IMR-90 (cell line): ENCODE results near the gene PSMA7. TPM values are rescaled to one million over a fixed set of nuclear protein-coding genes. Genes with fewer than 3 reads are reported as not detected.

Experiments used
- ATAC-seq: fragments of 200-7000 bp; cut with Tn5 transposase; 2 replicates; pipeline ENCODE4 v1.9.1; 2020; ENCODE audit warnings: low read depth, mild to moderate bottlenecking, moderate library complexity
- BruUV-seq: library from RNA; stranded (reverse); fragments of 400-500 nt; replicated peaks from 2 replicates; lab custom pipeline; 2021; lab: Mats Ljungman, UMichigan
- CTCF ChIA-PET: fragments of 300-600 bp; formaldehyde crosslinking; extraction: SDS; loops from one replicate; lab custom pipeline; 2021; ENCODE audit warnings: antibody characterized with exemption; lab: Yijun Ruan, JAX
- POLR2A ChIA-PET: fragments of 300-600 bp; sonication (Branson Sonifier 250); formaldehyde crosslinking; loops from one replicate; lab custom pipeline; 2022; ENCODE audit warnings: antibody characterized with exemption; ENCODE audit not compliant: unreplicated experiment; lab: Charles Lee
- DNase-seq: peaks from one replicate; pipeline ENCODE4 v3.0.0; 2013
- H2AFZ ChIP-seq: replicated peaks from 2 replicates; pipeline ENCODE3; 2013; ENCODE audit warnings: low read length, mild to moderate bottlenecking; ENCODE audit not compliant: poor library complexity
- H2AK5ac ChIP-seq: 2 replicates; pipeline ENCODE4 v1.6.1; 2013; ENCODE audit warnings: low read depth, low read length, inconsistent platforms
- H2AK9ac ChIP-seq: replicated peaks from 2 replicates; pipeline ENCODE3; 2013; ENCODE audit warnings: mild to moderate bottlenecking, low read depth, low read length, moderate library complexity; ENCODE audit not compliant: poor library complexity
- H2BK120ac ChIP-seq: 2 replicates; pipeline ENCODE4 v1.6.1; 2013; ENCODE audit warnings: low read depth, low read length, inconsistent platforms
- H2BK15ac ChIP-seq: 3 replicates; pipeline ENCODE4 v1.6.1; 2013; ENCODE audit warnings: low read depth, low read length, inconsistent platforms
- H2BK20ac ChIP-seq: 2 replicates; pipeline ENCODE4 v1.6.1; 2013; ENCODE audit warnings: low read depth, mild to moderate bottlenecking, inconsistent platforms, low read length, moderate library complexity
- H2BK5ac ChIP-seq: 2 replicates; pipeline ENCODE4 v1.6.1; 2013; ENCODE audit warnings: mild to moderate bottlenecking, low read depth, low read length, inconsistent platforms; ENCODE audit not compliant: poor library complexity, severe bottlenecking
- H3K14ac ChIP-seq: replicated peaks from 2 replicates; pipeline ENCODE4 v1.6.1; 2013; ENCODE audit warnings: low read depth, low read length, inconsistent platforms
- H3K18ac ChIP-seq: 2 replicates; pipeline ENCODE4 v1.6.1; 2013; ENCODE audit warnings: low read depth, low read length, control low read depth
- H3K23ac ChIP-seq: 2 replicates; pipeline ENCODE4 v1.6.1; 2013; ENCODE audit warnings: low read depth, low read length, inconsistent platforms
- H3K27ac ChIP-seq: 2 replicates; pipeline ENCODE4 v1.5.1; 2013; ENCODE audit warnings: mild to moderate bottlenecking, control low read depth, low read length; ENCODE audit not compliant: insufficient read depth
- H3K27me3 ChIP-seq: 2 replicates; pipeline ENCODE4 v1.6.1; 2013; ENCODE audit warnings: low read length; ENCODE audit not compliant: control insufficient read depth, insufficient read depth
- H3K36me3 ChIP-seq: 2 replicates; pipeline ENCODE4 v1.6.1; 2013; ENCODE audit warnings: low read length, mixed read lengths; ENCODE audit not compliant: control insufficient read depth, insufficient read depth
- H3K4ac ChIP-seq: 2 replicates; pipeline ENCODE4 v1.6.1; 2013; ENCODE audit warnings: low read depth, low read length, inconsistent platforms
- H3K4me1 ChIP-seq: 2 replicates; pipeline ENCODE4 v1.6.1; 2013; ENCODE audit warnings: low read length, mixed read lengths; ENCODE audit not compliant: control insufficient read depth, insufficient read depth
- H3K4me2 ChIP-seq: 2 replicates; pipeline ENCODE4 v1.6.1; 2013; ENCODE audit warnings: low read depth, mild to moderate bottlenecking, control low read depth, low read length, moderate library complexity
- H3K4me3 ChIP-seq: 2 replicates; pipeline ENCODE4 v1.5.1; 2013; ENCODE audit warnings: low read depth, mild to moderate bottlenecking, control low read depth, low read length, moderate library complexity; ENCODE audit not compliant: insufficient read depth
- H3K56ac ChIP-seq: 2 replicates; pipeline ENCODE4 v1.6.1; 2013; ENCODE audit warnings: low read length, inconsistent platforms; ENCODE audit not compliant: insufficient read depth; ENCODE audit errors: extremely low read depth
- H3K79me1 ChIP-seq, 2 experiments: 2 replicates each; pipeline ENCODE4 v1.6.1; 2013; ENCODE audit warnings: low read length in 2 of 2, inconsistent platforms in 1 of 2, low read depth in 1 of 2
- H3K9ac ChIP-seq: 2 replicates; pipeline ENCODE4 v1.6.1; 2013; ENCODE audit warnings: low read depth, low read length, control low read depth
- H3K9me1 ChIP-seq: 2 replicates; pipeline ENCODE4 v1.6.1; 2013; ENCODE audit warnings: low read length, inconsistent platforms; ENCODE audit not compliant: insufficient read depth
- H3K9me3 ChIP-seq: 2 replicates; pipeline ENCODE4 v1.6.1; 2013; ENCODE audit warnings: low read length; ENCODE audit not compliant: control insufficient read depth, insufficient read depth
- H4K20me1 ChIP-seq: 2 replicates; pipeline ENCODE4 v1.6.1; 2013; ENCODE audit warnings: low read length, inconsistent platforms; ENCODE audit not compliant: insufficient read depth
- H4K5ac ChIP-seq: 2 replicates; pipeline ENCODE4 v1.6.1; 2013; ENCODE audit warnings: mild to moderate bottlenecking, low read depth, low read length, control low read depth
- H4K8ac ChIP-seq, 2 experiments: 2 replicates each; pipeline ENCODE4 v1.6.1; 2013; ENCODE audit warnings: low read depth in 2 of 2, low read length in 2 of 2, control low read depth in 1 of 2, inconsistent platforms in 1 of 2
- H4K91ac ChIP-seq: 2 replicates; pipeline ENCODE4 v1.6.1; 2013; ENCODE audit warnings: low read depth, low read length, inconsistent platforms; ENCODE audit not compliant: insufficient read depth
- BHLHE40 ChIP-seq: fragments of 150-350 bp; IDR thresholded peaks from 2 replicates; pipeline ENCODE4 v1.6.1; 2016; ENCODE audit warnings: mild to moderate bottlenecking, low read depth, low read length
- CEBPB ChIP-seq: IDR thresholded peaks from 2 replicates; pipeline ENCODE4 v1.6.1; 2012; ENCODE audit warnings: low read depth, low read length, improper control_type of control experiment
- CHD1 ChIP-seq: IDR thresholded peaks from 2 replicates; pipeline ENCODE4 v1.6.1; 2012; ENCODE audit warnings: low read depth, low read length, improper control_type of control experiment
- FOS ChIP-seq: fragments of 150-350 bp; IDR thresholded peaks from 2 replicates; pipeline ENCODE4 v1.6.1; 2016; ENCODE audit warnings: low read depth, low read length
- MAFK ChIP-seq: IDR thresholded peaks from 2 replicates; pipeline ENCODE4 v1.6.1; 2012; ENCODE audit warnings: low read depth, low read length, improper control_type of control experiment
- MAZ ChIP-seq: IDR thresholded peaks from 2 replicates; pipeline ENCODE4 v1.6.1; 2012; ENCODE audit warnings: low read depth, mild to moderate bottlenecking, low read length, improper control_type of control experiment, moderate library complexity, borderline replicate concordance
- NFE2L2 ChIP-seq: fragments of 150-350 bp; IDR thresholded peaks from 2 replicates; pipeline ENCODE4 v1.6.1; 2016; ENCODE audit warnings: low read depth, mild to moderate bottlenecking, low read length
- POLR2A ChIP-seq: IDR thresholded peaks from 2 replicates; pipeline ENCODE4 v1.6.1; 2012; ENCODE audit warnings: mild to moderate bottlenecking, low read depth, low read length
- RAD21 ChIP-seq: IDR thresholded peaks from 2 replicates; pipeline ENCODE4 v1.6.1; 2012; ENCODE audit warnings: low read length, improper control_type of control experiment
- RCOR1 ChIP-seq: IDR thresholded peaks from 2 replicates; pipeline ENCODE4 v1.6.1; 2012; ENCODE audit warnings: mild to moderate bottlenecking, low read length, improper control_type of control experiment; ENCODE audit not compliant: insufficient replicate concordance
- RFX5 ChIP-seq: IDR thresholded peaks from 2 replicates; pipeline ENCODE4 v1.8.0; 2012; ENCODE audit warnings: low read depth, mild to moderate bottlenecking, low read length, moderate library complexity
- SMC3 ChIP-seq: fragments of 150-350 bp; IDR thresholded peaks from 2 replicates; pipeline ENCODE4 v1.6.1; 2016; ENCODE audit warnings: low read depth, mild to moderate bottlenecking, antibody characterized with exemption, low read length, moderate library complexity
- WGBS, 2 experiments: methylation state at CpG; one replicate each; pipeline versions ENCODE4 v1.1.5 to v1.1.7; 2013; ENCODE audit warnings: missing lambda C conversion rate in 2 of 2; ENCODE audit not compliant: insufficient read length in 1 of 2; ENCODE audit errors: extremely low coverage in 2 of 2; 5-methylcytosine and 5-hydroxymethylcytosine counted together
- dilution Hi-C: fragments of 300-500 bp; cut with HindIII; formaldehyde crosslinking; loops from one replicate; pipeline ENCODE4 v1.14.3; 2018; ENCODE audit warnings: low sequenced_read_pairs; ENCODE audit not compliant: unreplicated experiment
- in situ Hi-C: fragments of 300-500 bp; cut with MboI; formaldehyde crosslinking; loops from 3 replicates; pipeline ENCODE4 v1.14.3; 2019; ENCODE audit warnings: low sequenced_read_pairs, inconsistent platforms, mixed read lengths
- intact Hi-C: fragments of 100-400 bp; cut with micrococcal nuclease; formaldehyde crosslinking; loops from 2 replicates; pipeline ENCODE4 v1.10.0; 2022
- polyA plus RNA-seq, 3 experiments: library from polyadenylated mRNA; depleted of rRNA; stranded (reverse); fragments of >200 nt; gene quantifications; 2 replicates each; pipeline ENCODE4 v1.2.3, GENCODE V29; 2012; ENCODE audit warnings: low replicate concordance in 1 of 3
- total RNA-seq: library from RNA; depleted of rRNA; stranded (reverse); fragments of >200 nt; gene quantifications from 2 replicates; pipeline ENCODE4 v1.2.3, GENCODE V29; 2012
- TF ChIP-seq, protein P1 (sequence below): fragments of 150-350 bp; IDR thresholded peaks from 2 replicates; pipeline ENCODE4 v1.6.1; 2017; ENCODE audit warnings: mild to moderate bottlenecking, antibody characterized with exemption, low read length, low read depth
- TF ChIP-seq, protein P2 (sequence below): conservative IDR thresholded peaks from 2 replicates; pipeline ENCODE4 v1.5.1; 2012; ENCODE audit warnings: mild to moderate bottlenecking, low read depth, low read length, improper control_type of control experiment
- TF ChIP-seq, protein P3 (sequence below): fragments of 150-350 bp; IDR thresholded peaks from 2 replicates; pipeline ENCODE4 v1.6.1; 2016; ENCODE audit warnings: low read depth, mild to moderate bottlenecking, low read length, moderate library complexity, borderline replicate concordance

The PSMA7 gene
- total and polyA plus RNA-seq, 2 of the 4 experiments (the other 2 are of a cell fraction), result 417 to 458 TPM

DNA sequence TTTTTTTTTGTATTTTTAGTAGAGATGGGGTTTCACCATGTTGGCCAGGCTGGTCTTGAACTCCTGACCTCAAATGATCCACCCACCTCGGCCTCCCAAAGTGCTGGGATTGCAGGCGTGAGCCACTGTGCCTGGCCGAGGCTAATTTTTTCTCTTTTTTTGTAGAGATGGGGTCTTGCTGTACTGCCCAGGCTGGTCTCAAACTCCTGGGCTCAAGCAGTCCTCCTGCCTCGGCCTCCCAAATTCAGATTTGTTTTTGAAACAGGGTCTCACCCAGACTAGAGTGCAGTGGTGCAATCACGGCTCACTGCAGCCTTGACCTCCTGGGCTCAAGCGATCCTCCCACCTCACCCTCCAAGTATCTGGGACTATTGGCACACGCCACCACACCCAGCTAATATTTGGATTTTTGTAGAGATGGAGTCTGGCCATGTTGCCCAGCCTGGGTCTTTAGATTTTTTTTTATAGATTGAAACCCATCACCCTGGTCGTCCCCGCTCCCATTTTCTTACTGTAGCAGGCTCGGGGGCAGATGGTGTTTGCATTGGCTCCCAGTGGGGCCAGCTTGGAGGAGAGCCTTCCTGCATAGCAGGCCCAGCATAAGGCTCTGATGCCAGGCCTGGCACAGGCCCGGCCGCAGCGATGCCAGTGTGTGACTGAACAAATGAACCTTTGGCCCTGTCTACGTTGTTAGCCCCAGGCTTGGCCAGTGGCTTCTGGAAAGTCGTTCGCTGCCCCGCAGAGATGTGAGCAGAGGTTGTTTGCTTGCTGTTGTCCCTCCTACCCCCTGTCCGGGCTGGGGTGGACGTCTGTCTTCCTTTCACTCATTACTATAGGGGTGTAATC is 35.3 kb upstream of the PSMA7 start:
- Histone ChIP-seq H2BK5ac (no peak overlapping the region), H2AFZ (no peak overlapping the region), H3K4ac (no peak overlapping the region), H2AK5ac (no peak overlapping the region), H3K79me1 (peaks cover 5 to 6% of the 10 kb centered on the region in 2 experiments), H2AK9ac (no peak overlapping the region), H4K5ac (no peak overlapping the region), H2BK120ac (no peak overlapping the region), H2BK15ac (no peak overlapping the region), H3K23ac (no peak overlapping the region), H3K4me3 (no peak overlapping the region), H4K20me1 (no peaks in the 10 kb centered on the region), H3K4me2 (no peak overlapping the region), H4K8ac (no peak overlapping the region), H3K4me1 (peaks cover 1% of the 10 kb centered on the region; the same call in 1 of the 2 replicates), H3K18ac (no peak overlapping the region), H4K91ac (no peak overlapping the region), H3K9me3 (no peaks in the 10 kb centered on the region), H3K36me3 (peaks cover 27% of the 10 kb centered on the region), H2BK20ac (no peak overlapping the region), H3K27me3 (no peaks in the 10 kb centered on the region), H3K9me1 (0 out of 2 replicates have a peak, but pooled peaks cover 2% of the 10 kb centered on the region), H3K27ac (no peak overlapping the region), H3K14ac (no peak overlapping the region), H3K9ac (no peak overlapping the region), H3K56ac (no peak overlapping the region)
- ATAC-seq (no peak), DNase-seq (no peak)
- ChIA-PET POLR2A (no interaction called here), CTCF (no interaction called here)
- no TSS peak for BruUV-seq
- dilution Hi-C loops (no loop called here), intact Hi-C loops (no loop called here), in situ Hi-C loops (no loop called here)
- 95% methylated on average over 10 of the region's 19 CpGs; no CpG with 5 or more reads in 1 of the 2 experiments for WGBS, 2 experiments
- TF ChIP-seq CHD1 (no peak), RAD21 (no peak), NFE2L2 (no peak), MAFK (no peak), SMC3 (no peak), FOS (no peak), RFX5 (no peak), BHLHE40 (no peak), MAZ (no peak), POLR2A (no peak), RCOR1 (no peak), CEBPB (no peak)
- TF ChIP-seq, protein P1, sequence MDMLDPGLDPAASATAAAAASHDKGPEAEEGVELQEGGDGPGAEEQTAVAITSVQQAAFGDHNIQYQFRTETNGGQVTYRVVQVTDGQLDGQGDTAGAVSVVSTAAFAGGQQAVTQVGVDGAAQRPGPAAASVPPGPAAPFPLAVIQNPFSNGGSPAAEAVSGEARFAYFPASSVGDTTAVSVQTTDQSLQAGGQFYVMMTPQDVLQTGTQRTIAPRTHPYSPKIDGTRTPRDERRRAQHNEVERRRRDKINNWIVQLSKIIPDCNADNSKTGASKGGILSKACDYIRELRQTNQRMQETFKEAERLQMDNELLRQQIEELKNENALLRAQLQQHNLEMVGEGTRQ, result no peak
- TF ChIP-seq, protein P2, sequence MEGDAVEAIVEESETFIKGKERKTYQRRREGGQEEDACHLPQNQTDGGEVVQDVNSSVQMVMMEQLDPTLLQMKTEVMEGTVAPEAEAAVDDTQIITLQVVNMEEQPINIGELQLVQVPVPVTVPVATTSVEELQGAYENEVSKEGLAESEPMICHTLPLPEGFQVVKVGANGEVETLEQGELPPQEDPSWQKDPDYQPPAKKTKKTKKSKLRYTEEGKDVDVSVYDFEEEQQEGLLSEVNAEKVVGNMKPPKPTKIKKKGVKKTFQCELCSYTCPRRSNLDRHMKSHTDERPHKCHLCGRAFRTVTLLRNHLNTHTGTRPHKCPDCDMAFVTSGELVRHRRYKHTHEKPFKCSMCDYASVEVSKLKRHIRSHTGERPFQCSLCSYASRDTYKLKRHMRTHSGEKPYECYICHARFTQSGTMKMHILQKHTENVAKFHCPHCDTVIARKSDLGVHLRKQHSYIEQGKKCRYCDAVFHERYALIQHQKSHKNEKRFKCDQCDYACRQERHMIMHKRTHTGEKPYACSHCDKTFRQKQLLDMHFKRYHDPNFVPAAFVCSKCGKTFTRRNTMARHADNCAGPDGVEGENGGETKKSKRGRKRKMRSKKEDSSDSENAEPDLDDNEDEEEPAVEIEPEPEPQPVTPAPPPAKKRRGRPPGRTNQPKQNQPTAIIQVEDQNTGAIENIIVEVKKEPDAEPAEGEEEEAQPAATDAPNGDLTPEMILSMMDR, result no peak
- TF ChIP-seq, protein P3, sequence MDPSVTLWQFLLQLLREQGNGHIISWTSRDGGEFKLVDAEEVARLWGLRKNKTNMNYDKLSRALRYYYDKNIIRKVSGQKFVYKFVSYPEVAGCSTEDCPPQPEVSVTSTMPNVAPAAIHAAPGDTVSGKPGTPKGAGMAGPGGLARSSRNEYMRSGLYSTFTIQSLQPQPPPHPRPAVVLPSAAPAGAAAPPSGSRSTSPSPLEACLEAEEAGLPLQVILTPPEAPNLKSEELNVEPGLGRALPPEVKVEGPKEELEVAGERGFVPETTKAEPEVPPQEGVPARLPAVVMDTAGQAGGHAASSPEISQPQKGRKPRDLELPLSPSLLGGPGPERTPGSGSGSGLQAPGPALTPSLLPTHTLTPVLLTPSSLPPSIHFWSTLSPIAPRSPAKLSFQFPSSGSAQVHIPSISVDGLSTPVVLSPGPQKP, result no peak
